HepG2 (cell line): ENCODE measurements around the gene ARHGEF26. TPM values are rescaled to one million over a fixed set of nuclear protein-coding genes. Genes with fewer than 3 reads are reported as not detected.

Source experiments
- ATAC-seq: fragments of 200-7000 bp; cut with Tn5 transposase; 3 replicates; pipeline ENCODE4 v1.9.1; 2020; ENCODE audit warnings: mild to moderate bottlenecking, moderate library complexity
- BruUV-seq: library from RNA; stranded (reverse); fragments of 400-500 nt; replicated peaks from 2 replicates; lab custom pipeline; 2021; lab: Mats Ljungman, UMichigan
- CTCF ChIA-PET: fragments of 300-600 bp; formaldehyde crosslinking; extraction: SDS; loops from one replicate; lab custom pipeline; 2021; ENCODE audit warnings: low total read pairs, inconsistent platforms, low intra/inter-chr PET ratio; lab: Yijun Ruan, JAX
- POLR2A ChIA-PET: fragments of 350-600 bp; sonication (Branson Sonifier 250); formaldehyde crosslinking; loops from one replicate; lab custom pipeline; 2020; ENCODE audit warnings: antibody characterized with exemption, inconsistent platforms; lab: Yijun Ruan, JAX
- DNase-seq: peaks from one replicate; pipeline ENCODE4 v3.0.0-alpha.2; 2015; ENCODE audit warnings: low spot score
- FAIRE-seq: peaks from 3 replicates; lab custom pipeline; 2011; peaks lifted over from hg19 to GRCh38; lab: Jason Lieb, UNC
- H2AFZ ChIP-seq: one replicate; pipeline ENCODE4 v1.6.1; 2011; ENCODE audit warnings: low read length, inconsistent platforms
- H3K27ac ChIP-seq: fragments of 300-600 bp; 3 replicates; pipeline ENCODE4 v1.8.0; 2011; ENCODE audit warnings: mixed run types, mild to moderate bottlenecking, mixed read lengths, low read length, inconsistent platforms; ENCODE audit not compliant: insufficient read depth; ENCODE audit errors: extremely low read length
- H3K27me3 ChIP-seq, 2 experiments: fragments of 200-600 bp in 1 of 2; 2 replicates in 1 of 2; 3 replicates in 1 of 2; pipeline versions ENCODE4 v1.6.0 to v1.8.0; 2011; ENCODE audit warnings: low read length in 2 of 2, mild to moderate bottlenecking in 2 of 2, moderate library complexity in 2 of 2, inconsistent platforms in 1 of 2; ENCODE audit not compliant: insufficient read depth in 2 of 2, control insufficient read depth in 1 of 2
- H3K36me3 ChIP-seq, 2 experiments: fragments of 200-600 bp in 1 of 2; replicated peaks in 1 of 2; 2 replicates in 1 of 2; 3 replicates in 1 of 2; pipeline versions ENCODE4 v1.5.1 to v1.8.0; 2011; ENCODE audit warnings: low read length in 2 of 2, inconsistent platforms in 1 of 2; ENCODE audit not compliant: insufficient read depth in 2 of 2, control insufficient read depth in 1 of 2
- H3K4me1 ChIP-seq: 2 replicates; pipeline ENCODE4 v1.5.1; 2012; ENCODE audit warnings: low read length, inconsistent platforms; ENCODE audit not compliant: insufficient read depth
- H3K4me2 ChIP-seq: 2 replicates; pipeline ENCODE4 v1.6.0; 2011; ENCODE audit warnings: low read depth, low read length, inconsistent platforms
- H3K4me3 ChIP-seq, 3 experiments: fragments of 200-600 bp in 1 of 3; sonication (generic), shearing (Covaris generic) in 1 of 3; replicated peaks in 1 of 3; 2 replicates each; pipeline ENCODE4 v1.5.1; 2011 to 2016; ENCODE audit warnings: low read length in 3 of 3, inconsistent platforms in 2 of 3, low read depth in 2 of 3, mild to moderate bottlenecking in 2 of 3, control low read depth in 1 of 3, mixed read lengths in 1 of 3; ENCODE audit not compliant: insufficient read depth in 1 of 3
- H3K79me2 ChIP-seq: one replicate; pipeline ENCODE4 v1.6.1; 2011; ENCODE audit warnings: low read length, inconsistent platforms; ENCODE audit not compliant: insufficient read depth
- H3K9ac ChIP-seq: 2 replicates; pipeline ENCODE4 v1.6.0; 2011; ENCODE audit warnings: mild to moderate bottlenecking, low read depth, low read length, inconsistent platforms; ENCODE audit not compliant: insufficient read depth
- H3K9me3 ChIP-seq: 2 replicates; pipeline ENCODE4 v1.5.1; 2012; ENCODE audit warnings: mild to moderate bottlenecking, low read length
- H4K20me1 ChIP-seq: 2 replicates; pipeline ENCODE4 v1.6.0; 2011; ENCODE audit warnings: inconsistent platforms, mild to moderate bottlenecking, low read length, moderate library complexity; ENCODE audit not compliant: insufficient read depth
- AKNA ChIP-seq: sonication (generic); formaldehyde crosslinking; IDR thresholded peaks from 2 replicates; pipeline ENCODE4 v1.4.0; 2020; ENCODE audit warnings: missing genetic modification reagents, borderline replicate concordance
- CTCF ChIP-seq: sonication (generic); formaldehyde crosslinking; IDR thresholded peaks from 2 replicates; pipeline ENCODE4 v1.5.0; 2020; ENCODE audit warnings: mild to moderate bottlenecking, missing genetic modification reagents, moderate library complexity
- GATA4 ChIP-seq: sonication (generic); IDR thresholded peaks from 2 replicates; pipeline ENCODE4 v1.6.1; 2016; ENCODE audit warnings: antibody characterized with exemption, low read depth, borderline replicate concordance
- RAD21 ChIP-seq: fragments of 450-650 bp; formaldehyde crosslinking; IDR thresholded peaks from 2 replicates; pipeline ENCODE4 v1.5.0; 2020; ENCODE audit warnings: mild to moderate bottlenecking
- SMC3 ChIP-seq: IDR thresholded peaks from 2 replicates; pipeline ENCODE4 v1.6.1; 2011; ENCODE audit warnings: low read length, improper control_type of control experiment
- TSC22D2 ChIP-seq: sonication (generic); formaldehyde crosslinking; IDR thresholded peaks from 2 replicates; pipeline ENCODE4 v1.5.1; 2020; ENCODE audit warnings: missing genetic modification reagents, mild to moderate bottlenecking, borderline replicate concordance
- WIZ ChIP-seq: sonication (generic); formaldehyde crosslinking; IDR thresholded peaks from 2 replicates; pipeline ENCODE4 v1.5.1; 2020; ENCODE audit warnings: mild to moderate bottlenecking, missing genetic modification reagents
- ZBTB20 ChIP-seq: sonication (generic); formaldehyde crosslinking; IDR thresholded peaks from 2 replicates; pipeline ENCODE4 v1.8.1; 2023; ENCODE audit warnings: missing genetic modification reagents, low read depth, mild to moderate bottlenecking, borderline replicate concordance
- ZNF121 ChIP-seq: sonication (generic); formaldehyde crosslinking; IDR thresholded peaks from 2 replicates; pipeline ENCODE4 v1.5.0; 2020; ENCODE audit warnings: mild to moderate bottlenecking, missing genetic modification reagents
- ZNF207 ChIP-seq: fragments of 450-650 bp; IDR thresholded peaks from 2 replicates; pipeline ENCODE4 v1.6.1; 2016; ENCODE audit warnings: antibody characterized with exemption, borderline replicate concordance
- ZNF256 ChIP-seq: sonication (generic); formaldehyde crosslinking; conservative IDR thresholded peaks from 2 replicates; pipeline ENCODE4 v1.4.0; 2020; ENCODE audit warnings: missing genetic modification reagents
- ZNF333 ChIP-seq: sonication (generic); formaldehyde crosslinking; IDR thresholded peaks from 2 replicates; pipeline ENCODE4 v1.4.0; 2020; ENCODE audit warnings: mild to moderate bottlenecking, missing genetic modification reagents, borderline replicate concordance
- ZNF784 ChIP-seq: sonication (generic); formaldehyde crosslinking; IDR thresholded peaks from 2 replicates; pipeline ENCODE4 v1.5.1; 2020; ENCODE audit warnings: missing genetic modification reagents, mild to moderate bottlenecking, borderline replicate concordance
- ZNF800 ChIP-seq: sonication (generic); formaldehyde crosslinking; IDR thresholded peaks from 2 replicates; pipeline ENCODE4 v1.4.0; 2020; ENCODE audit warnings: missing genetic modification reagents
- WGBS: methylation state at CpG from one replicate; pipeline ENCODE4 v1.1.6; 2017; ENCODE audit warnings: low lambda C conversion rate; 5-methylcytosine and 5-hydroxymethylcytosine counted together
- in situ Hi-C: cut with HindIII; loops from 2 replicates; pipeline ENCODE4 v1.10.0; 2017; ENCODE audit warnings: low pct_unique_long_range_greater_than_20kb; ENCODE audit not compliant: extremely low pct_ligation_motif_present
- intact Hi-C: fragments of 100-400 bp; cut with micrococcal nuclease; formaldehyde crosslinking; loops from one replicate; pipeline ENCODE4 v1.10.0; 2022; ENCODE audit not compliant: unreplicated experiment
- polyA plus RNA-seq, 8 experiments: library from polyadenylated mRNA; depleted of rRNA in 3 of 8; stranded (reverse) in 7 of 8; unstranded in 1 of 8; fragments of >200 nt; fragmentation: Illumina TruSeq in 4 of 8; extraction: Trizol in 4 of 8; gene quantifications; 2 replicates each; pipeline versions ENCODE4 v1.2.1 to v1.2.3, GENCODE V29; 2011 to 2016; ENCODE audit warnings: low read depth in 4 of 8, missing spikeins in 1 of 8, mixed read lengths in 1 of 8; ENCODE audit not compliant: insufficient read depth in 1 of 8
- total RNA-seq, 5 experiments: library from RNA; depleted of rRNA; stranded (reverse); fragments of >200 nt; fragmentation: Illumina TruSeq; extraction: Trizol; gene quantifications; 2 replicates each; pipeline ENCODE4 v1.2.3, GENCODE V29; 2016; ENCODE audit warnings: low read depth in 1 of 5

The ARHGEF26 gene
- total and polyA plus RNA-seq, 2 of the 13 experiments (the other 11 are each of a cell fraction or from before 2014, with no cell fraction given) = 0.74 to 6.1 TPM

- peak; percentile 12 for DNase-seq
- no TSS peak for BruUV-seq
- intact Hi-C loops = loop anchor here (1.0 kb wide), 1 partner anchor 157 kb away; no protein-coding TSS in a partner anchor
- TF ChIP-seq ZNF784 (no peak), GATA4 (no peak), RAD21 (CRISPR knock-in tag) (peak; percentile 12; the same call in 1 of the 2 replicates), ZNF256 (CRISPR knock-in tag) (no peak), WIZ (CRISPR knock-in tag) (no peak), AKNA (CRISPR knock-in tag) (no peak), TSC22D2 (CRISPR knock-in tag) (no peak), ZBTB20 (CRISPR knock-in tag) (no peak), ZNF333 (CRISPR knock-in tag) (no peak), ZNF207 (no peak), ZNF800 (CRISPR knock-in tag) (no peak), SMC3 (peak; percentile 24; the same call in 1 of the 2 replicates), CTCF (CRISPR knock-in tag) (peak; percentile 47), ZNF121 (CRISPR knock-in tag) (no peak)
These were observed 25.3 kb upstream of the ARHGEF26 start for GRCh38 chr3:154095832-154096421.

More at GRCh38 chr3:154095832-154096421, 25.3 kb upstream of the ARHGEF26 start:
- WGBS = 44% methylated on average over 3 of the region's 3 CpGs
- CTCF ChIA-PET = interaction anchor here (3.4 kb wide), 1 partner anchor 156 kb away, joined by 38 read pairs; no protein-coding TSS in a partner anchor
- H3K4me3 ChIP-seq = no peak overlapping the region
- H2AFZ ChIP-seq = no peak overlapping the region
- no peak overlapping the region for H3K4me2 ChIP-seq
- H3K9me3 ChIP-seq = no peaks in the 10 kb centered on the region
- no peak for FAIRE-seq
- H3K79me2 ChIP-seq = no peaks in the 10 kb centered on the region
- POLR2A ChIA-PET = no interaction called here
- in situ Hi-C loops = loop anchor here (5.0 kb wide), 1 partner anchor 156 kb away; no protein-coding TSS in a partner anchor
- H3K27ac ChIP-seq = no peak overlapping the region
- peak; percentile 42; the same call in 2 of the 3 replicates for ATAC-seq
- no peak overlapping the region for H3K9ac ChIP-seq
- H4K20me1 ChIP-seq = no peaks in the 10 kb centered on the region
- peaks cover 8% of the 10 kb centered on the region for H3K4me1 ChIP-seq
- H3K27me3 ChIP-seq = no peaks in the 10 kb centered on the region; a peak in 1 of 5 replicates
- H3K36me3 ChIP-seq = no peaks in the 10 kb centered on the region
